OCI-LY3 (cell line): ENCODE results near the gene MEIG1.
"Not testable (repeated sequence)": the region's sequence is repeated elsewhere in the genome, so short reads cannot be mapped to it uniquely, and the experiment has no call there.

Source experiments
- H2AFZ ChIP-seq: fragments of 200-600, 300-600 bp; shearing (Covaris generic); 2 replicates; pipeline ENCODE4 v1.6.0; 2014; ENCODE audit warnings: antibody characterized with exemption, low read depth, low read length
- H3K27ac ChIP-seq: fragments of 200-600, 300-600 bp; sonication (generic); 2 replicates; pipeline ENCODE4 v1.5.1; 2014; ENCODE audit warnings: mild to moderate bottlenecking, low read length, moderate library complexity, mixed read lengths
- H3K27me3 ChIP-seq: fragments of 200-600, 300-600 bp; sonication (generic); 2 replicates; pipeline ENCODE4 v1.6.1; 2014; ENCODE audit warnings: low read depth, low read length, mixed read lengths
- H3K36me3 ChIP-seq: fragments of 200-600, 300-600 bp; sonication (generic); replicated peaks from 2 replicates; pipeline ENCODE3; 2014; ENCODE audit warnings: low read depth, low read length, mixed read lengths
- H3K4me1 ChIP-seq: fragments of 300-600, 200-600 bp; sonication (generic); 2 replicates; pipeline ENCODE4 v1.6.1; 2014; ENCODE audit warnings: low read length, mixed read lengths
- H3K4me2 ChIP-seq: fragments of 200-600, 300-600 bp; sonication (generic); 2 replicates; pipeline ENCODE4 v1.6.1; 2014; ENCODE audit warnings: low read length, mixed read lengths
- H3K4me3 ChIP-seq: fragments of 300-600, 200-600 bp; sonication (generic); 2 replicates; pipeline ENCODE4 v1.5.1; 2014; ENCODE audit warnings: antibody characterized with exemption, mild to moderate bottlenecking, low read length, moderate library complexity
- H3K79me2 ChIP-seq: fragments of 300-600, 200-600 bp; shearing (Covaris generic); 2 replicates; pipeline ENCODE4 v1.6.1; 2014; ENCODE audit warnings: mild to moderate bottlenecking, low read length, mixed read lengths
- H3K9ac ChIP-seq: fragments of 300-600, 200-600 bp; shearing (Covaris generic); 2 replicates; pipeline ENCODE4 v1.6.0; 2014; ENCODE audit warnings: mild to moderate bottlenecking, low read length, moderate library complexity
- H3K9me3 ChIP-seq: fragments of 200-600, 300-600 bp; shearing (Covaris generic); 2 replicates; pipeline ENCODE4 v1.6.1; 2014; ENCODE audit warnings: low read length, mixed read lengths; ENCODE audit not compliant: insufficient read depth
- H4K20me1 ChIP-seq: fragments of 200-600, 300-600 bp; sonication (generic); 2 replicates; pipeline ENCODE4 v1.6.1; 2016; ENCODE audit warnings: low read length, mixed read lengths; ENCODE audit not compliant: insufficient read depth
- CTCF ChIP-seq: fragments of 200-600, 300-600 bp; sonication (generic); IDR thresholded peaks from 2 replicates; pipeline ENCODE4 v1.5.1; 2014; ENCODE audit warnings: antibody characterized with exemption, low read length, low read depth
- EZH2phosphoT487 ChIP-seq: fragments of 200-600 bp; shearing (Covaris generic); IDR thresholded peaks from 2 replicates; pipeline ENCODE4 v1.6.1; 2018; ENCODE audit warnings: antibody characterized with exemption, mixed run types, low read depth

The MEIG1 gene

DNA sequence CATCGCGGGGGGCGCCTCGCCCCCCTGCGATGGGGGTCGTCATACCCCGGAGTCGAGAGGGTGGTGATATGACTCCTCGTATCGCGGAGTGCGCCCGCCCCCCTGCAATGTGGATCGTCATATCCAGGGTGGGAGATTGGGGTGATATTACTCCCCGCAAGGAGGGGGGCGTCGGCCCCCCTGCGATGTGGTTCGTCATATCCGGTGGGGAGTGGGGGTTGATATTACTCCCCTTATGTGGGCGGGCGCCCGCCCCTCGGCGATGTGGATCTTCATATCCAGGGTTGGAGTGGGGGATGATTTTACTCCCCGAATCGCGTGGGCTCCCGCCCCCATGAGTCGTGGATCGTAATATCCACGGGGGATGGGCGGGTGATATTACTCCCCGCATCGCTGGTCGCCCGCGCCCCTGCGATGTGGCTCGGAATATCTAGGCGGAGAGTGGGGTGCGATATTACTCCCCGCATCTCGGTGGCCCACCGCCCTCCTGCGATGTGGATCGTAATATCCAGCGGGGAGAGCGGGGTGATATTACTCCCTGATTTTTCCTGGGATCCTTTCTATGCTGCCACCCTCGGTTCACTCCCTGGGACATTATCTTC, 36.9 kb downstream of the MEIG1 start:
- H3K4me1 ChIP-seq: no peaks in the 10 kb centered on the region
- H3K4me3 ChIP-seq: no peak overlapping the region
- no peak overlapping the region for H3K4me2 ChIP-seq

GRCh38 chr10:15013530-15013929, 54.3 kb downstream of the MEIG1 start:
- not testable (repeated sequence) for H3K79me2 ChIP-seq, H3K4me3 ChIP-seq, H3K9ac ChIP-seq, H3K4me1 ChIP-seq, H3K27ac ChIP-seq, H3K9me3 ChIP-seq, H4K20me1 ChIP-seq, H3K27me3 ChIP-seq, H2AFZ ChIP-seq, H3K36me3 ChIP-seq
- peak overlapping the region; percentile 25 for H3K4me2 ChIP-seq

More for the DNA sequence above, 36.9 kb downstream of the MEIG1 start:
- no peaks in the 10 kb centered on the region for H4K20me1 ChIP-seq
- no peaks in the 10 kb centered on the region for H3K36me3 ChIP-seq
- TF ChIP-seq EZH2phosphoT487: no peak
- TF ChIP-seq CTCF: no peak
- H3K27ac ChIP-seq: no peak overlapping the region
- no peaks in the 10 kb centered on the region for H3K9me3 ChIP-seq
- H3K9ac ChIP-seq: no peak overlapping the region
- H3K79me2 ChIP-seq: no peaks in the 10 kb centered on the region
- no peaks in the 10 kb centered on the region for H3K27me3 ChIP-seq
- no peak overlapping the region for H2AFZ ChIP-seq

GRCh38 chr10:15015451-15015850, 56.3 kb downstream of the MEIG1 start:
- H3K79me2 ChIP-seq: no peaks in the 10 kb centered on the region
- H3K4me3 ChIP-seq: no peak overlapping the region
- peaks cover 4% of the 10 kb centered on the region; the same call in 1 of the 2 replicates for H3K4me1 ChIP-seq
- H2AFZ ChIP-seq: no peak overlapping the region
- no peak overlapping the region for H3K27ac ChIP-seq
- no peaks in the 10 kb centered on the region for H3K9me3 ChIP-seq
- no peaks in the 10 kb centered on the region for H4K20me1 ChIP-seq
- H3K4me2 ChIP-seq: no peak overlapping the region
- no peaks in the 10 kb centered on the region for H3K36me3 ChIP-seq
- no peaks in the 10 kb centered on the region for H3K27me3 ChIP-seq
- H3K9ac ChIP-seq: no peak overlapping the region
- TF ChIP-seq EZH2phosphoT487 (no peak), CTCF (no peak)

- not testable (repeated sequence) for H2AFZ ChIP-seq, H3K36me3 ChIP-seq
Measured at GRCh38 chr10:15020966-15021365, 61.8 kb downstream of the MEIG1 start.

More at GRCh38 chr10:15020966-15021365, 61.8 kb downstream of the MEIG1 start:
- H3K4me3 ChIP-seq, H3K27ac ChIP-seq, H3K27me3 ChIP-seq, H3K79me2 ChIP-seq, H3K4me2 ChIP-seq, H3K9me3 ChIP-seq, H3K9ac ChIP-seq, H3K4me1 ChIP-seq, H4K20me1 ChIP-seq: not testable (repeated sequence)
